SK-N-SH (cell line): Measurements from ENCODE around the gene DROSHA.

Experiments
- CTCF ChIP-seq: fragments of 200-600 bp; sonication (generic); IDR thresholded peaks from 2 replicates; pipeline ENCODE4 v1.6.1; 2017; ENCODE audit warnings: antibody characterized with exemption, mild to moderate bottlenecking, moderate library complexity
- EP300 ChIP-seq, 2 experiments: IDR thresholded peaks; 2 replicates each; pipeline versions ENCODE4 v1.4.0 to v1.6.1; 2012; ENCODE audit warnings: borderline replicate concordance in 1 of 2, low read depth in 1 of 2, low read length in 1 of 2
- NRF1 ChIP-seq: IDR thresholded peaks from 2 replicates; pipeline ENCODE4 v1.6.1; 2012; ENCODE audit warnings: low read depth, mild to moderate bottlenecking, low read length
- RAD21 ChIP-seq: IDR thresholded peaks from 2 replicates; pipeline ENCODE4 v1.6.1; 2012; ENCODE audit warnings: mild to moderate bottlenecking, low read length
- RCOR1 ChIP-seq: fragments of 150-350 bp; IDR thresholded peaks from 2 replicates; pipeline ENCODE4 v1.6.1; 2017; ENCODE audit warnings: antibody characterized with exemption, low read length
- REST ChIP-seq: IDR thresholded peaks from 2 replicates; pipeline ENCODE4 v1.6.1; 2012; ENCODE audit warnings: mild to moderate bottlenecking, low read depth, low read length, moderate library complexity
- RFX5 ChIP-seq: IDR thresholded peaks from 2 replicates; pipeline ENCODE4 v1.6.1; 2012; ENCODE audit warnings: mild to moderate bottlenecking, improper control_type of control experiment, low read length
- SMC3 ChIP-seq: IDR thresholded peaks from 2 replicates; pipeline ENCODE4 v1.6.1; 2012; ENCODE audit warnings: low read depth, low read length, improper control_type of control experiment
- USF2 ChIP-seq: fragments of 150-350 bp; IDR thresholded peaks from 2 replicates; pipeline ENCODE4 v1.6.1; 2017; ENCODE audit warnings: antibody characterized with exemption, low read length, low read depth, borderline replicate concordance

- TF ChIP-seq CTCF (no peak), NRF1 (no peak), REST (no peak), RFX5 (no peak), RCOR1 (no peak), RAD21 (no peak), EP300 (IDR thresholded peaks at IDR 0.05; ENCODE audit: borderline replicate concordance in 1 of 2, low read depth in 1 of 2, low read length in 1 of 2) (no peak), SMC3 (no peak), USF2 (no peak)
Measured at GRCh38 chr5:31469466-31469865, 62.4 kb downstream of the DROSHA start.
